ENCODE measurements around the gene FOXP1. TPM values are rescaled to one million over a fixed set of nuclear protein-coding genes. Genes with fewer than 3 reads are reported as not detected.

Gene FOXP1
- total and polyA plus RNA-seq, 2 of the 13 experiments (the other 11 are each of a cell fraction or from before 2014, with no cell fraction given), result 40.4 to 59.0 TPM

DNA sequence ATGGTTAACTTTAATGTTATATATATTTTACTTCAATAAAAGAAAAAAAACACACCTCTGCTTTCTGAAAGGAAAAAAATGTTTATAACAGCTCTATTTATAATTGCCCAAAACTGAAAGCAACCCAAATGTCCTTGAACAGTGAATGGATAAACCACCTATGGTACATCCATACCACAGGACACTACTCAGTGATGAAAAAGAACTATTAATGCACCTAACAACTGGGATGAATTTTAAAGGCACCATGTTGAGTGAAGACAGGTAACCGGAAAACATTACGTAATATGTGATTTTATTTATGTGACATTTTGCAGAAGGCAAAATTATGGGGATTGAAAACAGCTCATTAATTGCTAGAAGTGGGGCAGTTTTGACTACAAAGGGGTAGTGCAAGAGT lies 23.8 kb upstream of the FOXP1 start:
- POLR2A ChIA-PET, result no interaction called here
- H3K27me3 ChIP-seq (ENCODE audit: control insufficient read depth in 1 of 2, insufficient read depth in 2 of 2, low read length in 2 of 2), result peaks cover 0 to 6% of the 10 kb centered on the region in 2 experiments; a peak in 1 of 5 replicates
- ATAC-seq (no peak), DNase-seq (ENCODE audit: low spot score) (no peak), FAIRE-seq (no peak)
- no TSS peak for BruUV-seq (replicated peaks)
- H3K4me2 ChIP-seq (ENCODE audit: low read depth, low read length), result no peak overlapping the region
- CTCF ChIA-PET (ENCODE audit: low intra/inter-chr PET ratio, low total read pairs), result no interaction called here
- TF ChIP-seq CEBPB (IDR thresholded peaks at IDR 0.05; ENCODE audit: borderline replicate concordance, low read depth, low read length) (0 out of 2 replicates have a peak, but pooled peaks have one; percentile 35), ZNF274 (CRISPR knock-in tag; IDR thresholded peaks at IDR 0.05) (no peak)
- no peaks in the 10 kb centered on the region for H3K36me3 ChIP-seq (replicated peaks in 1 of 2; ENCODE audit: control insufficient read depth in 1 of 2, insufficient read depth in 2 of 2, low read length in 2 of 2)
- H3K79me2 ChIP-seq (ENCODE audit: insufficient read depth, low read length), result no peaks in the 10 kb centered on the region
- no peak overlapping the region for H3K4me3 ChIP-seq (replicated peaks in 1 of 3; ENCODE audit: insufficient read depth in 1 of 3, low read depth in 2 of 3, low read length in 3 of 3)
- intact Hi-C loops (cut with micrococcal nuclease; ENCODE audit: unreplicated experiment), result no loop called here
- H2AFZ ChIP-seq (ENCODE audit: low read length), result no peak overlapping the region
- no peak overlapping the region for H3K27ac ChIP-seq (ENCODE audit: extremely low read length, insufficient read depth, low read length)
- H3K4me1 ChIP-seq (ENCODE audit: insufficient read depth, low read length), result no peaks in the 10 kb centered on the region
- no peaks in the 10 kb centered on the region for H4K20me1 ChIP-seq (ENCODE audit: insufficient read depth, low read length)
- WGBS (ENCODE audit: low lambda C conversion rate), result 75% methylated on average over 2 of the region's 2 CpGs
- no peak overlapping the region for H3K9ac ChIP-seq (ENCODE audit: insufficient read depth, low read depth, low read length)
- peaks cover 11% of the 10 kb centered on the region; the same call in 1 of the 2 replicates for H3K9me3 ChIP-seq (ENCODE audit: low read length)
- in situ Hi-C loops (cut with HindIII; ENCODE audit: extremely low pct_ligation_motif_present, low pct_unique_long_range_greater_than_20kb), result no loop called here

DNA sequence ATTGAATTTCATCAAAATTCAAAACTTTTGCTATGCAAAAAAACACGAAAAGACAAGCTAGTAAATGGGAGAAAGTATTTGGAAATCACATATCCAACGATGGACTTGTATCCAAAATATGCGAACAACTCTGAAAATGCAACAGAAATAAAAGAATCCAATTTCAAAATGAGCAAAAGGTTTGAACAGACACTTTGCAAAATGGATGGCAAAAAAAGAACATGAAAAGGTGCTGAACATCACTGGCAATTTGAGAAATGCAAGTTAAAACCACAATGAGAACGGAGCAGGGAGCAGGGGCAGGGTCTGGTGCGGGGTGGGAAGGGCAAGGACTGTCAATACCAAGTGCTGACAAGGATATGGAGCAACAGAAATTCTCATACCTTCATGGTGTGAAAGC lies 23.1 kb upstream of the FOXP1 start:
- in situ Hi-C loops (cut with HindIII; ENCODE audit: extremely low pct_ligation_motif_present, low pct_unique_long_range_greater_than_20kb), result no loop called here
- peaks cover 4% of the 10 kb centered on the region; the same call in 1 of the 2 replicates for H3K9me3 ChIP-seq (ENCODE audit: low read length)
- CTCF ChIA-PET (ENCODE audit: low intra/inter-chr PET ratio, low total read pairs), result no interaction called here

More for the DNA sequence above, 23.1 kb upstream of the FOXP1 start:
- BruUV-seq (replicated peaks), result no TSS peak
- Histone ChIP-seq H3K79me2 (ENCODE audit: insufficient read depth, low read length) (no peaks in the 10 kb centered on the region), H3K4me3 (replicated peaks in 1 of 3; ENCODE audit: insufficient read depth in 1 of 3, low read depth in 2 of 3, low read length in 3 of 3) (no peak overlapping the region), H2AFZ (ENCODE audit: low read length) (no peak overlapping the region), H3K36me3 (replicated peaks in 1 of 2; ENCODE audit: control insufficient read depth in 1 of 2, insufficient read depth in 2 of 2, low read length in 2 of 2) (no peaks in the 10 kb centered on the region), H3K27me3 (ENCODE audit: control insufficient read depth in 1 of 2, insufficient read depth in 2 of 2, low read length in 2 of 2) (peaks cover 0 to 6% of the 10 kb centered on the region in 2 experiments; a peak in 2 of 5 replicates), H3K4me1 (ENCODE audit: insufficient read depth, low read length) (no peaks in the 10 kb centered on the region), H3K27ac (ENCODE audit: extremely low read length, insufficient read depth, low read length) (no peak overlapping the region), H3K4me2 (ENCODE audit: low read depth, low read length) (no peak overlapping the region), H3K9ac (ENCODE audit: insufficient read depth, low read depth, low read length) (no peak overlapping the region), H4K20me1 (ENCODE audit: insufficient read depth, low read length) (no peaks in the 10 kb centered on the region)
- no peak for DNase-seq (ENCODE audit: low spot score)
- no peak for FAIRE-seq
- intact Hi-C loops (cut with micrococcal nuclease; ENCODE audit: unreplicated experiment), result no loop called here
- TF ChIP-seq ZNF7 (CRISPR knock-in tag; IDR thresholded peaks at IDR 0.05), result peak; percentile 85
- TF ChIP-seq ETV6 (CRISPR knock-in tag; conservative IDR thresholded peaks at IDR 0.05), result no peak
- ATAC-seq, result no peak
- WGBS (ENCODE audit: low lambda C conversion rate), result 30% methylated on average over 5 of the region's 5 CpGs
- POLR2A ChIA-PET, result no interaction called here
